ENCODE measurements around the gene EFCC1. TPM values are rescaled to one million over a fixed set of nuclear protein-coding genes. Genes with fewer than 3 reads are reported as not detected.
A peak's percentile ranks its signal among the peaks of the same experiment; 100 is the strongest.

EFCC1 gene
- total RNA-seq, 2 donors from 2014 or later: 0.31 to 0.93 TPM

- WGBS, 2 experiments (ENCODE audit: insufficient coverage in 1 of 2, insufficient read length in 1 of 2): 91 to 92% methylated on average over 11 to 15 of the region's 15 CpGs
- peaks cover 29% of the 10 kb centered on the region for H3K27me3 Mint-ChIP-seq (ENCODE audit: insufficient read depth)
- no peak overlapping the region for H3K9ac ChIP-seq (ENCODE audit: extremely low read depth, low read length, poor library complexity, severe bottlenecking)
- H3K4me3 Mint-ChIP-seq: no peak overlapping the region
- no peaks in the 10 kb centered on the region for H3K9me3 Mint-ChIP-seq
- H3K36me3 Mint-ChIP-seq (ENCODE audit: low read depth): no peaks in the 10 kb centered on the region
- peaks cover 8% of the 10 kb centered on the region for H3K4me1 Mint-ChIP-seq
- no peak overlapping the region for H3K27ac Mint-ChIP-seq
- no peak overlapping the region for H3K4me3 ChIP-seq (ENCODE audit: low read length)
- no peaks in the 10 kb centered on the region for H3K36me3 ChIP-seq (ENCODE audit: control insufficient read depth, insufficient read depth, low read length)
- no peak for DNase-seq
- peak; percentile 10 for TF ChIP-seq CTCF (conservative IDR thresholded peaks at IDR 0.05)
- no peaks in the 10 kb centered on the region for H3K4me1 ChIP-seq (ENCODE audit: control insufficient read depth, insufficient read depth, low read length)
- peaks cover 12% of the 10 kb centered on the region for H3K27me3 ChIP-seq (ENCODE audit: control insufficient read depth, insufficient read depth, low read length, poor library complexity, severe bottlenecking)
- no peaks in the 10 kb centered on the region for H3K9me3 ChIP-seq (ENCODE audit: control insufficient read depth, low read length)
- H3K27ac ChIP-seq (ENCODE audit: low read depth, low read length): peak overlapping the region; percentile 49
Observed at GRCh38 chr3:128987302-128988100, 13.6 kb upstream of the EFCC1 start.

GRCh38 chr3:128988286-128988685, 12.8 kb upstream of the EFCC1 start:
- H3K27ac Mint-ChIP-seq: no peak overlapping the region
- peaks cover 29% of the 10 kb centered on the region for H3K27me3 Mint-ChIP-seq (ENCODE audit: insufficient read depth)
- no peak for TF ChIP-seq CTCF (conservative IDR thresholded peaks at IDR 0.05)
- no peaks in the 10 kb centered on the region for H3K9me3 Mint-ChIP-seq
- DNase-seq: no peak
- H3K36me3 Mint-ChIP-seq (ENCODE audit: low read depth): no peaks in the 10 kb centered on the region
- H3K9ac ChIP-seq (ENCODE audit: extremely low read depth, low read length, poor library complexity, severe bottlenecking): no peak overlapping the region
- peaks cover 5% of the 10 kb centered on the region for H3K4me1 ChIP-seq (ENCODE audit: control insufficient read depth, insufficient read depth, low read length)
- peaks cover 16% of the 10 kb centered on the region for H3K27me3 ChIP-seq (ENCODE audit: control insufficient read depth, insufficient read depth, low read length, poor library complexity, severe bottlenecking)
- no peak overlapping the region for H3K4me3 ChIP-seq (ENCODE audit: low read length)
- H3K4me3 Mint-ChIP-seq: no peak overlapping the region
- no peaks in the 10 kb centered on the region for H3K9me3 ChIP-seq (ENCODE audit: control insufficient read depth, low read length)
- no peak overlapping the region for H3K27ac ChIP-seq (ENCODE audit: low read depth, low read length)
- H3K36me3 ChIP-seq (ENCODE audit: control insufficient read depth, insufficient read depth, low read length): no peaks in the 10 kb centered on the region
- 89 to 92% methylated on average over 6 to 8 of the region's 8 CpGs for WGBS, 2 experiments (ENCODE audit: insufficient coverage in 1 of 2, insufficient read length in 1 of 2)
- peaks cover 13% of the 10 kb centered on the region for H3K4me1 Mint-ChIP-seq

DNA sequence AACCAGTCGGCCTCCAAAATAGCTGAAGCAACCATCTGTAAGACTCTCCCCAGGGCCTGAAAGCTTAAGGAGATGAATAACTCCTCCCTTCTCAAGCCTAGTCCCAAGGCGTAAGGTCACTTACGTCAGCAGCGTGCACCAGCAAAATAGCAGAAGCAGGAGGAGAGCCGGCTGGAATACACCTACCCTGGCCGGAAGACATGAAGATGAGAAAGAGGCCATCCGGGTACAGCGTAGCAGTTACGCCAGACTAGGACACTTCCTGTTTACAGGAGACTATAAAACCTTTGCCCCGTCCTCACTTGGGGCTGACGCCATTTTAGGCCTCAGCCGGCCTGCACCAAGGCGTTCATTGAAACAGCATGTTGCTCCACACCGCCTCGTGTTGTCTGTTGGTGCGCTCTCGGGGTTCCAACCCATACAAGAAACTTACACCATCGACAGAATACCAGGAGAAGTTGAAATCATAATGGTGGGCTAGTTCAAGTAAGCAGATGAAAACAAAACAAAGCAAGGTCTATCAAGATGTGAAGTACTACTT, 9.7 kb upstream of the EFCC1 start:
- Histone ChIP-seq H3K4me3 (ENCODE audit: low read length) (no peak overlapping the region), H3K27ac (ENCODE audit: low read depth, low read length) (no peak overlapping the region), H3K36me3 (ENCODE audit: control insufficient read depth, insufficient read depth, low read length) (no peaks in the 10 kb centered on the region), H3K9me3 (ENCODE audit: control insufficient read depth, low read length) (no peaks in the 10 kb centered on the region), H3K4me1 (ENCODE audit: control insufficient read depth, insufficient read depth, low read length) (peaks cover 6% of the 10 kb centered on the region), H3K9ac (ENCODE audit: extremely low read depth, low read length, poor library complexity, severe bottlenecking) (no peak overlapping the region), H3K27me3 (ENCODE audit: control insufficient read depth, insufficient read depth, low read length, poor library complexity, severe bottlenecking) (peaks cover 38% of the 10 kb centered on the region)
- DNase-seq: no peak
- Mint-ChIP-seq H3K27ac (no peak overlapping the region), H3K4me1 (peaks cover 11% of the 10 kb centered on the region), H3K27me3 (ENCODE audit: insufficient read depth) (peaks cover 48% of the 10 kb centered on the region), H3K9me3 (no peaks in the 10 kb centered on the region), H3K4me3 (no peak overlapping the region), H3K36me3 (ENCODE audit: low read depth) (no peaks in the 10 kb centered on the region)
- no peak for TF ChIP-seq CTCF (conservative IDR thresholded peaks at IDR 0.05)
- WGBS, 2 experiments (ENCODE audit: insufficient coverage in 1 of 2, insufficient read length in 1 of 2): 94 to 99% methylated on average over 17 to 18 of the region's 18 CpGs

All from endodermal cell (in vitro differentiated cells).